ENCODE data around the gene DAB1. TPM values are rescaled to one million over a fixed set of nuclear protein-coding genes. Genes with fewer than 3 reads are reported as not detected.

Gene DAB1
- total RNA-seq, 1 donor from 2014 or later = 19.1 TPM

DNA sequence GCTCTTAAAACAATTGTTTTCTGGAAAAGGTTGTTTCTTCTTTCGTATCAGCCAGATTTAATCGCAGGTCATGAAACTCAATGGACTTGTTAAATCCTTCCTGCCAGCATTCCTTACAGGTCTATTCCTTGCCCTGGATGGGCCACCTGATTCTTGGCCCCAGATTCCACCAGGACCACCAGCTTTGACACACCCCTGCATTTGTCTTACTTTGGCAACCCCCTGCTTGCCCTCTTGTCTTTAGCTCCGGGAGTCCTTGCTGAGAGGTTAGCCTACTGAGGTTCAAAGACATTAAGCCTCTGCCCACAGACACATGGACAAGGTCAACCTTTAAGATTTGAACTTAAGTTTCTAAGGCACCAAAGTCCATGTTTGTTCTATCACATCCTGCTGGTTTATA is 27.1 kb upstream of the DAB1 start:
- no peaks in the 10 kb centered on the region for H3K27me3 Mint-ChIP-seq (ENCODE audit: unreplicated experiment)
- TF ChIP-seq CTCF (IDR thresholded peaks at IDR 0.05; ENCODE audit: unreplicated experiment) = no peak
- H3K4me3 Mint-ChIP-seq (ENCODE audit: unreplicated experiment) = no peak overlapping the region
- no peaks in the 10 kb centered on the region for H3K9me3 Mint-ChIP-seq (ENCODE audit: unreplicated experiment)
- H3K4me1 Mint-ChIP-seq (ENCODE audit: unreplicated experiment) = peaks cover 2% of the 10 kb centered on the region
- H3K27ac Mint-ChIP-seq (ENCODE audit: unreplicated experiment) = no peak overlapping the region
- H3K36me3 Mint-ChIP-seq (ENCODE audit: low read depth, unreplicated experiment) = no peaks in the 10 kb centered on the region
- DNase-seq (ENCODE audit: low spot score) = no peak

DNA sequence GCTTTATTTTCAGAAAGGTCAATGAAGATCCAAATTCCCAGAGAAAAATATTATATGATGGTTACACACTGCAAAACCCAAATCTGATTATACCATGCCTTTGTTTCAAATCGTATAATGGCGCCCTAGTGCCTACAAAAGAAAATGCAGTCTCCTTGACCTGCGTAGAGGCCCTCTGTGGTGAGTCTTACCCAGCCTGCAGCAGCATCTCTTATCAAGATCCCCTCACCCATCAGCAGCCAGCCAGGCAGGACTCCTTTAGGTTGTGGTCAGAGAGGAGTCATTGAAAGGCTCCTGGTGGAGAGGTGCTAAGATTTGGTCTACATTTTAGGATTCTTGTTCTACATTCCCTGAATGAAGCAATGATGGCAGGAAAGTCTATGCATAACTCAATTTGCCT is 23.7 kb upstream of the DAB1 start:
- DNase-seq (ENCODE audit: low spot score) = no peak
- no peak overlapping the region for H3K27ac Mint-ChIP-seq (ENCODE audit: unreplicated experiment)
- no peaks in the 10 kb centered on the region for H3K4me1 Mint-ChIP-seq (ENCODE audit: unreplicated experiment)
- no peaks in the 10 kb centered on the region for H3K9me3 Mint-ChIP-seq (ENCODE audit: unreplicated experiment)
- H3K4me3 Mint-ChIP-seq (ENCODE audit: unreplicated experiment) = no peak overlapping the region
- no peaks in the 10 kb centered on the region for H3K27me3 Mint-ChIP-seq (ENCODE audit: unreplicated experiment)
- no peaks in the 10 kb centered on the region for H3K36me3 Mint-ChIP-seq (ENCODE audit: low read depth, unreplicated experiment)
- no peak for TF ChIP-seq CTCF (IDR thresholded peaks at IDR 0.05; ENCODE audit: unreplicated experiment)

GRCh38 chr1:57443004-57443403 is 19.1 kb upstream of the DAB1 start:
- Mint-ChIP-seq H3K27me3 (ENCODE audit: unreplicated experiment) (peaks cover 1% of the 10 kb centered on the region), H3K9me3 (ENCODE audit: unreplicated experiment) (no peaks in the 10 kb centered on the region), H3K27ac (ENCODE audit: unreplicated experiment) (no peak overlapping the region), H3K36me3 (ENCODE audit: low read depth, unreplicated experiment) (no peaks in the 10 kb centered on the region), H3K4me3 (ENCODE audit: unreplicated experiment) (no peak overlapping the region), H3K4me1 (ENCODE audit: unreplicated experiment) (no peaks in the 10 kb centered on the region)
- no peak for TF ChIP-seq CTCF (IDR thresholded peaks at IDR 0.05; ENCODE audit: unreplicated experiment)
- no peak for DNase-seq (ENCODE audit: low spot score)

DNA sequence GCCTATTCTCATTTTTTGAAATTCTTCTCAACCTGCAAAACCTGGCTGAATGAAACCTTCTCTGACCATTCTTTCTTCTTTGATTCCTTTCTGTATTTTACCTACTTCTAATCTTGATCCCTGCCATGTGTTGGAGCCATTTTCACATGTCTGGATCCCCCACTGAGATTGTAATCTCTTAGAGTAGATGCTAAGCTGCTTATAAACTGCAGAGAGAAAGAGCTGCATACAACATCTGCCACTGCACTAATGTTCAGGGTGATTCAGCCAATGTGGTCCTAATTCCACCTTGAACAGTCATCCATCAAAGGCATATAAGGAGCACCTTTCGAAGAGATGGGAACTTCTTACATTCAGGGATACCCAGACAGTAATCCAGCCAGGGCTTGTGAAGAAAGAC is 16.2 kb upstream of the DAB1 start:
- H3K36me3 Mint-ChIP-seq (ENCODE audit: low read depth, unreplicated experiment) = no peaks in the 10 kb centered on the region

DNA sequence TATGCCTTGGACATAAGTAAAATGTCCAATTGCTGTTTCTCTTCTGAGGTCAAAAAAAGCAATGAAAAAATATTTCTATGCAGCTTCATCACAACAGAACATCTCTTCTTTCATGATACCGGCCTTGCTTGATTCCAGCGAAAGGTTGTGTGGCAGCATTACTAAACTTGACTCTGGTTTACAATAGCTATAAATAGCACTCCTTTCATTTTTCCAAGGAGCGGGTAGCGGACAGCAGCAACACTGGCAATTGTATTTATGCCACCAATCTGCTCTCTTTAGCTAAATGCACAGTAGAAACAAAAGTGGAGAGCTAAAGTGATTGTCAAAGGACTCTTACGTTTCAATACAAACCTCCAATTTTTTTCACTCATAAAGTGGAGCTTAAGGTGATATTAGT is 7.5 kb upstream of the DAB1 start:
- Mint-ChIP-seq H3K9me3 (ENCODE audit: unreplicated experiment) (no peaks in the 10 kb centered on the region), H3K36me3 (ENCODE audit: low read depth, unreplicated experiment) (no peaks in the 10 kb centered on the region), H3K27ac (ENCODE audit: unreplicated experiment) (no peak overlapping the region)

More for the DNA sequence above, 16.2 kb upstream of the DAB1 start:
- Mint-ChIP-seq H3K27me3 (ENCODE audit: unreplicated experiment) (peaks cover 1% of the 10 kb centered on the region), H3K4me1 (ENCODE audit: unreplicated experiment) (no peaks in the 10 kb centered on the region), H3K4me3 (ENCODE audit: unreplicated experiment) (no peak overlapping the region), H3K9me3 (ENCODE audit: unreplicated experiment) (no peaks in the 10 kb centered on the region), H3K27ac (ENCODE audit: unreplicated experiment) (no peak overlapping the region)
- TF ChIP-seq CTCF (IDR thresholded peaks at IDR 0.05; ENCODE audit: unreplicated experiment) = no peak
- no peak for DNase-seq (ENCODE audit: low spot score)

More for the DNA sequence above, 7.5 kb upstream of the DAB1 start:
- no peaks in the 10 kb centered on the region for H3K27me3 Mint-ChIP-seq (ENCODE audit: unreplicated experiment)
- no peaks in the 10 kb centered on the region for H3K4me1 Mint-ChIP-seq (ENCODE audit: unreplicated experiment)
- no peak for TF ChIP-seq CTCF (IDR thresholded peaks at IDR 0.05; ENCODE audit: unreplicated experiment)
- no peak overlapping the region for H3K4me3 Mint-ChIP-seq (ENCODE audit: unreplicated experiment)
- DNase-seq (ENCODE audit: low spot score) = no peak

Measured in endothelial cell (in vitro differentiated cells).